ENCODE data around the gene WWP2. TPM values are rescaled to one million over a fixed set of nuclear protein-coding genes. Genes with fewer than 3 reads are reported as not detected.

The WWP2 gene
- polyA plus RNA-seq, 1 donor (not counting 4 experiments of a cell fraction or from before 2014, with no cell fraction given), result 6.9 TPM

GRCh38 chr16:69924041-69924775 lies 162.1 kb downstream of the WWP2 start:
- FAIRE-seq (no peak), DNase-seq (ENCODE audit: low read depth, low spot score) (no peak)
- Histone ChIP-seq H3K27me3 (ENCODE audit: control insufficient read depth, extremely low read depth, insufficient read depth, low read length) (no peaks in the 10 kb centered on the region), H3K9ac (ENCODE audit: control insufficient read depth, extremely low read depth, insufficient read depth, low read length) (no peak overlapping the region), H3K4me1 (ENCODE audit: control insufficient read depth, extremely low read depth, insufficient read depth, low read length) (no peaks in the 10 kb centered on the region), H2AFZ (ENCODE audit: control insufficient read depth, low read length) (no peak overlapping the region), H3K4me2 (ENCODE audit: control insufficient read depth, extremely low read depth, insufficient read depth, low read depth, low read length) (no peak overlapping the region), H3K9me3 (ENCODE audit: control insufficient read depth, low read depth, low read length) (no peaks in the 10 kb centered on the region), H4K20me1 (ENCODE audit: control insufficient read depth, extremely low read depth, insufficient read depth, low read length) (no peaks in the 10 kb centered on the region), H3K4me3 (ENCODE audit: control insufficient read depth in 2 of 3, extremely low read depth in 1 of 3, insufficient read depth in 2 of 3, low read depth in 1 of 3, low read length in 3 of 3) (no peak overlapping the region), H3K79me2 (ENCODE audit: control insufficient read depth, insufficient read depth, low read length) (no peaks in the 10 kb centered on the region), H3K36me3 (ENCODE audit: control insufficient read depth in 2 of 2, extremely low read depth in 1 of 2, insufficient read depth in 2 of 2, low read length in 2 of 2) (peaks cover 0 to 2% of the 10 kb centered on the region in 2 experiments), H3K27ac (ENCODE audit: control insufficient read depth, insufficient read depth, low read length) (no peak overlapping the region), H3K9me1 (ENCODE audit: control insufficient read depth, extremely low read depth, insufficient read depth, low read length) (no peaks in the 10 kb centered on the region)
- TF ChIP-seq EZH2 (IDR thresholded peaks at IDR 0.05; ENCODE audit: low read length) (no peak), CTCF (optimal IDR thresholded peaks at IDR 0.05 in 1 of 3, IDR thresholded peaks at IDR 0.05 in 1 of 3, conservative IDR thresholded peaks at IDR 0.05 in 1 of 3; ENCODE audit: extremely low read depth in 1 of 3, insufficient read depth in 2 of 3, low read length in 3 of 3) (no peak)
- dilution Hi-C loops (cut with MboI; ENCODE audit: extremely low pct_ligation_motif_present, low sequenced_read_pairs), result no loop called here

GRCh38 chr16:69924777-69925191 lies 162.7 kb downstream of the WWP2 start:
- peaks cover 2% of the 10 kb centered on the region for H4K20me1 ChIP-seq (ENCODE audit: control insufficient read depth, extremely low read depth, insufficient read depth, low read length)
- no peak for DNase-seq (ENCODE audit: low read depth, low spot score)
- no peak overlapping the region for H3K4me3 ChIP-seq (ENCODE audit: control insufficient read depth in 2 of 3, extremely low read depth in 1 of 3, insufficient read depth in 2 of 3, low read depth in 1 of 3, low read length in 3 of 3)
- TF ChIP-seq EZH2 (IDR thresholded peaks at IDR 0.05; ENCODE audit: low read length), result no peak
- TF ChIP-seq CTCF (optimal IDR thresholded peaks at IDR 0.05 in 1 of 3, IDR thresholded peaks at IDR 0.05 in 1 of 3, conservative IDR thresholded peaks at IDR 0.05 in 1 of 3; ENCODE audit: extremely low read depth in 1 of 3, insufficient read depth in 2 of 3, low read length in 3 of 3), result no peak
- no peak overlapping the region for H3K4me2 ChIP-seq (ENCODE audit: control insufficient read depth, extremely low read depth, insufficient read depth, low read depth, low read length)
- H3K36me3 ChIP-seq (ENCODE audit: control insufficient read depth in 2 of 2, extremely low read depth in 1 of 2, insufficient read depth in 2 of 2, low read length in 2 of 2), result peaks cover 2 to 4% of the 10 kb centered on the region in 2 experiments
- H3K9ac ChIP-seq (ENCODE audit: control insufficient read depth, extremely low read depth, insufficient read depth, low read length), result no peak overlapping the region
- H3K27ac ChIP-seq (ENCODE audit: control insufficient read depth, insufficient read depth, low read length), result no peak overlapping the region
- dilution Hi-C loops (cut with MboI; ENCODE audit: extremely low pct_ligation_motif_present, low sequenced_read_pairs), result no loop called here
- H2AFZ ChIP-seq (ENCODE audit: control insufficient read depth, low read length), result no peak overlapping the region
- no peaks in the 10 kb centered on the region for H3K27me3 ChIP-seq (ENCODE audit: control insufficient read depth, extremely low read depth, insufficient read depth, low read length)
- no peaks in the 10 kb centered on the region for H3K4me1 ChIP-seq (ENCODE audit: control insufficient read depth, extremely low read depth, insufficient read depth, low read length)
- no peaks in the 10 kb centered on the region for H3K9me1 ChIP-seq (ENCODE audit: control insufficient read depth, extremely low read depth, insufficient read depth, low read length)
- FAIRE-seq, result no peak
- no peaks in the 10 kb centered on the region for H3K9me3 ChIP-seq (ENCODE audit: control insufficient read depth, low read depth, low read length)
- no peaks in the 10 kb centered on the region for H3K79me2 ChIP-seq (ENCODE audit: control insufficient read depth, insufficient read depth, low read length)

All from keratinocyte (primary cell).